Medulla oblongata (tissue), 1 donor: Measurements from ENCODE around the gene TMEM139.

Source experiments
- DNase-seq: peaks from one replicate; pipeline ENCODE4 v3.0.0-alpha.2; 2015; ENCODE audit errors: extremely low spot score

TMEM139 gene

DNA sequence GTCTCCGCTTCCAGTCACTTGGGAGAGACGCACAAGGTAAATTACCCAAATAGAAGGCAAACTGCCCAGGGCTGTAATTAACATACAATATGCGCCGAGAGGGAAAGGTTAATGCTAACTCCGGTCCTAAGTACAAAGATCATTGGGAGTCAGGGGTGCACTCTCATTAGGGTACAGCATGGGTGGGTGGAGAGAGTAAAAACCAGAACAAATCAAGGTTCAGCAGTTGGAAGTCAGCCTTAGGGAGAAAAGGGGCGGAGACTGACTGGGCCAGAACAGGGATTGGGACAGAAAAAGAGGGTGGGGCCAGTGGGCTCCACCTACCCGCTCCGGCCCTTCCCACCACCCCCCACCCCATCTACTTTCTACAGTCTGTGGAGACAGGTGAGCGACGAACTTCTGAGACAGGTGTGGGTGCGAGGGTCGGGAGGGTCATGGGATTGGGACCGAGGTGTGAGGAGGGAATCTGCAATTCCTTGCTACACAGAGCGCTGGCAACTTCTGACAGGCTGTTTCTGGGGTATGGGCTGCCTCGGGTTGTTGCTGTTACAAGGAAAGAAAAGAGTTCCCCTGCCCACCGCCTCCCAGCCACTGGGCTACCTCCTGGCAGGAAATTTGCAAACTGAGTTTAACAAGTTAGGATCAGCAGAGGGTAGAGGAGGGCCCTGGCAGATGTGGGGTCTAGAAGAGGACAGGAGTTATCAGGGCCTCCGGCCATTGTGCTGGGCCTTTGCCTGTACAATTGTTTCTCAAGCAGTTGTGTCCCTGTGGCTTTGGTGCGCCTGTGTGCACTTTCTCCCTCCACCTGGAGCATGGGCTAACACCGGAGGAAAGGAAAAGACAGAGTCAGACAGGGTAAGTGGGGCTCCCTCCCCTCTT is at the start of gene TMEM139:
Gene TMEM139 (plus strand): TSS at position 368 of the 879 bp plus-strand sequence. CDS start 1,000 bp downstream, outside the sequence.
- DNase-seq = peak; percentile 73

DNA sequence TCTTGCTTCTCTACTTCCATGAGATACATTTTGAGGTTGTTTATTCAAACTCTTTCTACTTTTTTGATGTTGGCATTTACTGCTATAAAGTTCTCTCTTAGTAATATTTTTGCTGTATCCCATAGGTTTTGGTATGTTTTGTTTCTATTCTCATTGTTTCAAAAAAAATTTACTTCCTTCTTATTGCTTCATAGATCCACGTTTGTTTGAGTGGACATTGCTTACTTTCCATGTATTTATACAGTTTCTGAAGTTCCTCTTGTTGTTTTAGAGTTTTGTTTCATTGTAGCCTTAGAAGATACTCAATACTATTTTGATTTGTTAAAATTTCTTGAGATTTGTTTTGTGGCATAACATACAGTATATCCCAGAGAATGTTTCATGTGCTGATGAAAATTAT is 49.2 kb upstream of the TMEM139 start:
- no peak for DNase-seq

DNA sequence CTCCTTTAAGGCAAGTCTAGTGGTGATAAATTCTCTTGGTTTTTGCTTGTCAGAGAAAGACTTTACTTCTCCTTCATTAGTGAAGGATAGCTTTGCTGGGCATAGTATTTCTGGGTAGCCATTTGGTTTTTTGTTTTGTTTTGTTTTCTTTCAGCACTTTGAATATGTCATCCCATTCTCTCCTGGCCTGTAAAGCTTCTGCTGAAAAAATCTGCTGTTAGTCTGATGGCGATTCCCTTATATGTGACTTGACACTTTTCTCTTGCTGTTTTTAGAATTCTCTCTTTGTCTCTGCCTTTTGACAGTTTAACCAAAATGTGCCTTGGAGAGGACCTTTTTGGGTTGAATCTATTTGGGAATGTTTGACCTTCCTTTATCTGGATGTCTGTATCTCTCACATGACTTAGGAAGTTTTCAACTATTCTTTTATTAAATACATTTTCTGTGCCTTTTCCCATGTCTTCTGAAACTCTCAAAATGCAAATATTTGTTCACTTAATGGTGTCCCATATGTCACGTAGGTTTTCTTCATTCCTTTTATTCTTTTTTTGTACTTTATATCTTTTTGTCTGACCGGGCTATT is 48.3 kb upstream of the TMEM139 start:
- DNase-seq = no peak

DNA sequence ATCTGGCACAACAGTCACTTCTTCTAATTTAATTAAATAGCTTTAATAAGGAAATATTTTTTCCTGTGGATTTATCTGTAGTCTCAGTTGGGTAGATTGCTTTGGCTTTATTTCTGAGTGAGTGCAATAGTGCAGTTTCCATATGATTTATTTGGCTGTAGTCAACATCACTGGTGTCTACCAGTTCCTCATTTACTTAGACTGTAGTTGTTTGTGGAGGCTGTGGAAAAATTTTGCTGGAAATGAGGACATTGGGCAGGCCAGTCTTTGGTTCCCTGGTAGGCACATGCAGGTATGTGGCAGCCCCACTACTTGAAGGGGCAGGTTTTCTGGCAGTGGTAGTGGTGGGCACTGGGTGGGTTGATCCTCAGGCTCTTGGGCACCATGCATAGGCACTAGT is 47.4 kb upstream of the TMEM139 start:
- DNase-seq = no peak

DNA sequence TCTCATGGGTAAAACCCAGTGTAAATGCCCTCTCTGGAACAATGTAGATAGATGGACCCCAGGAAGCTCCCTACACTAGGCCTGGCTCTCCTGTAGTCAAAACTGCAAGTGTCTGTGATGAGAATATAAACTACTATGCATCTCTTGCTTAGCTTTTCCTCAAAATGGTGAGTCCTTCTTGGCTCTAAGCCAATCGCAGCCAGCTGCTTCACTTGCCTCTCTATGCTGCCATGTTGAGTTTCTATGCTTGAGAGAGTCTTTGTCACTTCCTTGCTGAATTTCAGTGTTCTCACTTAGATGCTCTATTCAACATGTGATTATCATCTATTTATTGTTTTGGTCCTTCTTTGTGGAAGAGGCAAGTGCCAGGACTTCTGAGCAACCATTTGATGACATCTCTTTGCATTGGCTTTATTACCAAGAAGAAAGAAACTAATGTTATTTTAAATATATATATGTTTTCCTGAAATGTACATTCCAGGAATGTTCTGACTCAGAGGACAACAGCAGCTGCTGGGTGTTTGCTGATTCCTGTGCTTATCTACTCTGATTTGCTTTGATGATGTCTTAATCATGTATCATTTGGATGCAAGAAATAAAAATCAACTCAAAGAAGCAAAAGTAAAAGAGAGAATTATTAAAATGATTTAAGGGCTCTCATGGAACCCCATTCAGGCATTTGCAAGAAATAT is 46.3 kb upstream of the TMEM139 start:
- no peak for DNase-seq

DNA sequence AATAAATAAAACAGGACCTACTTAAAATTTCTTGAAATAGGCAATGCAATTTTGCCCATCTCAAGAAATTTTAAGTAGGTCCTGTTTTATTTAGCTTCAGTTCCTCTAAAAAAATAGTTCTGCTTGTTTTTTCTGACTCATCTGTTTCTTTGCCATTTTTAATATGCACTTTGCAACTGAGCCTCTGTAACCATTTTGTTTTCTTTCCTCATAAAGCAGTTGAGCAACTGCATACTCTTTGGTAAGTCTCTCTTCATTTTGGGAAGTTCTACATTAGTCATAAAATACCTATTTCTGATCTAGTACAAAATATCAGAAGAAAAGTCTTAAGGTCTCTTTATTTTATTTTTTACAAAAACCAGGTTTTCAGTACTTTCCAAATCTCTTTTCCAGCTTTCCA is 44.9 kb upstream of the TMEM139 start:
- DNase-seq = no peak

DNA sequence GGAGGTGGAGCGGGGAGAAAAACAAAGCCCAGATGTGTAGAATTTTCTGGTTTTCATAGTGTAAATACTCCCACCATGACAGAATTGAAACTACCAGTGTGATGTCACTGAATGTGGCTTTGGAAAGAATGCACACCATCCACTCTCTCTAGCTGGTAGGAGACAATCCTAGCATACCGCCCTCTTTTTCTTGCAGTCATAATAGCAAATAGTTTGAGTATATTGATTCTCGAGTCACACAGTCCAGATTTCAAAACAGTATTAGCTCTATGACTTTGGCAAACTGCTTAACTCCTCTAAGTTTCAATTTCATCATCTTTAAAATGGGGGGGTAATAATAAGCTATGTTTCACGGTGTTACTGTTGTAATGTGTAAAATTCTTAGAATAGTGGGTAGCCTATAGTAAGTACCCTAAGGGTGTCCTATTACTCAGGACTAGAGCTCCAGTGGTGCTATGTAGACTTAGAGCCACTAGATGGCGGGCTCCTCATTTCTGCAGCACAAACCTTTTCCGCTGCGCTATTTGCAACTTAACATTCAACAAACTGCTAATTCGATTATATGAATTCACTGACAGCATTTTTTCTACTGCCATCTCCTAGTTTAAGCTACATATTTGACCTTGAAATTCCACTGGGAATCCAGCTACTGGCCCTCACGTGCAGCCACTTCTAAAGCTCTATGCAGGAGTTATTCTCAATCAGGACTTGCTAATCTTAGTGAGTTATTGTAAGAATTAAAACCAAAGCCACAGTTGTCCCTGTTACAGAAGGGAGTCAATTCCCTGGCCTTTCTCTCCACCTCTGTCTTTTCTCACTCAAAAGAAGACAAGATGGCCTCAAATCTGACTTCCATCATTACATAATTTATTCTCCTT is 44.2 kb upstream of the TMEM139 start:
- peak; percentile 87 for DNase-seq

DNA sequence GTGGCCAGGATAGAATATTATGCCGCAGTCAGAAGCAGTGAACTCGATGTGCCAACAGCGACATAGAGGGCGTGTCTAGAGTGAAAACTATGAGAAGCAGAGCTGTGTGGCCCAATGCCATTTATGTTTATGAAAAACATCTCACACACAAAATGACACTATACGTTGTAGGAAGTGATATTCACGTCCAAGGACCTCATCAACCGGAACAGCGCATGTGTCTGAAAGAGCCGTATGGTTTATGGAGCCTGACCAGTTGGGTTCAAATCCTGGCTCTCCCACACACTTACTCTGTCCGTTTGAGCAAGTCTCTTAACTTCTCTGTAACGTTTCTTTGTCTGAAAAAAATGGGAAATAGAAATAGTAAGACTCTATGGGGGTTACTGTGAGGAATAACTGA is 42.5 kb upstream of the TMEM139 start:
- no peak for DNase-seq

DNA sequence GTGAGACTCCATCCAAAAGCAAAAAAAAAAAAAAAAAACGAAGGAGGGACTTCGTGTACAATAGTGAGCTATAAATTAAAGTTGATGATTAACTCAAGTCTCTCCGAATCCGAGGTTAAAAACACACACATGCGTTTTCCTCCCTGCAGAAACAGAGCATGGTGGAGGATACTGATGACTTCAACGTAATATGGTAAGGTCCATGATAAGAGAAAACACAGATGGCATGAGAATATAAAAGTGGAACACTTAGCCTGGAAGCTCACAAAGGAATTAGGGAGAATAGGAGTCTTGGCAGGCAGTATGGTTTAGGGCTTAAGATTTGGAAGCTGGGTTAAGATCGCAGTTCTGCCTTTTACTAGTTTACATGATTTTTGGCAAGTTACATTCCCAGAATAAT is 41.6 kb upstream of the TMEM139 start:
- DNase-seq = no peak

DNA sequence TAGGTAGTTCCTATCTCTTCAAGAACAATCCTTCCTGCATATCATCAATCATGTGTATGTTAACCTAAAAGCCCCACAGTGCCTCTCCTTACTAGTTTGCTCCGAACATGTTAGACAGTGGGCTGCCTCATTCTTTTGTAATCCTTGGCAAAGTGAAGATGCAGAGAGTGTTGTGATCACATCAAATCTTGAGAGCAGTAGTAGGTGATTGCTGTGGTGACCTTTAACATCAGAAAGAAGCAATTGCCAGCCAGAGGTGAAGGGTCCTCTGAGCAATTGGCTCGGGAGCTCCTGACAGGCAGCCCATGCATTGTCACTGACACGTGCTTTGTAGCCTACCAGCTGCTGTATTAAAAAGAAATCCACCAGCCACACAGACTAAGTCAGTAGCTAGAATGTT is 41.1 kb upstream of the TMEM139 start:
- no peak for DNase-seq

DNA sequence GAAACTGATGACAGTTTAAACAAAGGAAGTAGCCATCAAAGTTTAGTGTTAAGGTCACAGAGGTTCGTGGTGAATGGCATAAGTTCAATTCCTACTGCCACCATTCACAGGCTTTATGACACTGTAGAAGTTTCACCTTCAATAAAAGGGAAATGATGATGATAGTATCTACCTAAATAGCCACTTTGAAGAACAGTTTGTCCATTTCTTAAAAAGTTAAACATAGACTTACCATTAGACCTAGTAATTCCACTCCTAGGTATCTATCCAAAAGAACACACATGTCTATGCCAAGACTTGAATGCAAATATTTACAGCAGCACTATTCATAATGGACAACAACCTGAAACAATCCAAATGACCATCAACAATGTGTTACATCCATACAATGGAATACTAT is 40.4 kb upstream of the TMEM139 start:
- DNase-seq = no peak

DNA sequence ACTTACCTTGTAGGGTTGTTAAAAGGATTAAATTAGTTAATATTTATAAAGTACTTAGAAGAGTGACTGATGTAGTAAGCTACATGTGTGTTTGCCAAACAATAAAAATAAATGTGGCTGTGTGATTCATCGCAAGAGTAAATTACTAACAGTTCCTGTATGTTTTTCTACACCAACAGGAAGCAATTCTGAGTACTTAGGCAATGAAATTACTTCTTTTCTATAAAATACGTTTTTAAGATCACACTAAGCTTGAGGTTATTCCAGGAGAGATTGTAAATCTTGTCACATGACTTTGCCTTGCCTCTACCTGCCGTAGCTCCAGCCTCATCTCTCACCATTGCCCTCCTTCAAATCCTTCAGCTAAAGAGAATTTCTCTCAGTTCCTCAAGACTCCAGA is 39.6 kb upstream of the TMEM139 start:
- no peak for DNase-seq

DNA sequence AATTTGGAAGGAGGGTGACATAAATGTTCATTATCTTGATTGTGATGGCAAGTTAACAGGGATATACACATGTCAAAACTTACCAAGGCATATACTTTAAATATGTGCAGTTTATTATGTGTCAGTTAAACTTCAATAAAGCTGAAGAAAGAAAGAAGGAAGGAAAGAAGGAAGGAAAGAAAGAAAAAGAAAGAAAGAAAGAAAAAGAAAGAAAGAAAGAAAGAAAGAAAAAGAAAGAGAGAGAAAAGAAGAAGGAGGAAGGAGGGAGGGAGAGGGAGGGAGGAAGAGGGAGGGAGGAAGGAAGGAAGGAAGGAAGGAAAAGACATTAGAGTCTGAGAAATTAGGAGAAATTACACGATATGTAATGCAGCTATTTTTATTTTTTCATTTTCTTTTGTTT is 37.4 kb upstream of the TMEM139 start:
- no peak for DNase-seq

DNA sequence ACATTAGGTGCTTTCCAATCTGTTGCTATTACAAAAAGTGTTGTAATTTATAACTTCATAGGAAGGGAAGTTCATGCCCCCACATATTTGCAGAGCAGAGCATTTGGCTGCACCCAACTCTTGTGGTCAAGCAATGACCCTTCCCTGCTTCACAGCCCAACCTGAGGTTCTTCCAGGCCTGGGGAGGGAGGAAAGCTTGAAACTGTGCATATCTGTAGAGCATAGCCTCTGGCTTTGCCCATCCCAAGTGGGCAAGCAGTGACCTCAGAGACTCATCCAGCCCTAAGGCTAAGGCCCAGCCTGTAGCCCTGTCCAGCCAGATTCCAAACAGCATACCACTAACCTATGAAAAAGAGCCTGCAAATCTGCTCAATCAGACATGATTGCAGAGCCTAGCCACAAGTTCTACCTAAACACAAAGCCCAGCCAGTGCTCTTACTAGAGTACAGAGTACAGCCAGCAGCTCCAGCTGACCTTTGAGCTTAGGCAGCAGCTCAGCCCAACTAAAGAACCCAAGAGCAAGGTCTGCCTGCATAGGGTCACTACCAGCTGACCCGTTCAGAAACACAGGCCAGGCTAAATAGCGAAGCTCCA is 35.9 kb upstream of the TMEM139 start:
- DNase-seq = no peak

DNA sequence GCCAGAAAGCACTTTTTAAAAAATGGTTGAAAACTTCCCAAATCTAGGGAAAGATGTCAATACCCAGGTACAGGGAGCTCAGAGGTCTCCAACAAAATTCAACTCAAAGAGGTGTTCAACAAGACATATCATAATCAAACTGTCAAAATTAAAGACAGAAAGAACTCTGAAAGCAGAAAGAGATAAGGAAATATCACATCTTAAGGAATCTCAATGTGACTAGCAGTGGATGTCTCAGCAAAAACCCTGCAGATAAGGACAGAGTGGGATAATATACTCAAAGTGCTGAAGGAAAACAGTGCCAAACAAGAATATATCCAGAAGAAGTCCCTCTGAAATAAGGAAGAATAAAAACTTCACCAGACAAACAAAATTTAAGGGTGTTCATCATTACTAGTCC is 34.6 kb upstream of the TMEM139 start:
- DNase-seq = no peak

DNA sequence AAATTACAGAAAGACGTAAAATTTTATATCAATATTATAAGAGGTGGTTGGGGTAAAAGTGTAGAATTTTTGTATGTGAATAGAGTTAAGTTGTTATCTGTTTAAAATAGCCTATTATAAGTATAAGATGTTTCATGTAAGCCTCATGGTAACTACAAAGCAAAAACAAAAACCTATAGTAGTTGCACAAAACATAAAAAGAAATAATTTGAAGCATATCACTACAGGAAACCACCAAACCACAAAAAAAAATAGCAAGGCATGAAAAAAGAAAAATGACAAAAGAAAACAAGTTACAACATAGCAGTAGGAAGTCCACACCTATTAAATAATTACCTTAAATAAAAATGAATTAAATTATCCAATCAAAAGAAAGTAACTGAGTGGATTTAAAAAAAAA is 33.9 kb upstream of the TMEM139 start:
- DNase-seq = no peak

DNA sequence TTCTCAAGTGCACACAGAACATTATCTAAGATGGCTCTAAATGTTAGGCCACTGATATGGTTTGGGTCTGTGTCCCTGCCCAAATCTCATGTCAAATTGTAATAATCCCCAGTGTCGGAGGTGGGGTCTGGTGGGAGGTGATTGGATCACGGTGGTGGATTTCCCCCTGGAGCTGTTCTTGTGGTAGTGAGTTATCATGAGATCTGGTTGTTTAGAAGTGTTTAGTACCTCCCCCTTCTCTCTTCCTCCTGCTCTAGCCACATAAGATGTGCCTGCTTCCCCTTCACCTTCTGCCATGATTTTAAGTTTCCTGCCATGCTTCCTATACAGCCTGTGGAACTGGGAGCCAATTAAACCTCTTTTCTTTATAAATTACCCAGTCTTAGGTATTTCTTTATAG is 32.8 kb upstream of the TMEM139 start:
- DNase-seq = no peak

DNA sequence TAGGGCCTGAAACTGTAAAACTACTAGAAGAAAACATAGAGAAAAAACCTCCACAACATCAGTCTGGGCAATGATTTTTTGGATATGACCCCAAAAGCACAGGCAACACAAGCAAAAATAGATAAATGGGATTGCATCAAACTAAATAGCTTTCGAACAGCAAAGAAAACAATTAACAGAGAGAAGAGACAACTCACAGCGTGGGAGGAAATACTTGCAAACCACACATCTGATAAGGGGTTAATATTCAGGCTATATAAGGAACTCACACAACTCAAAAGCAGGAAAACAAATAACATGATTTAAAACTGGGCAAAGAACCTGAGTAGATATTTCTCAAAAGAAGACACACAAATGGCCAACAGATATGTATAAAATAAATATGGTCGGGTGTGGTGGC is 29.2 kb upstream of the TMEM139 start:
- DNase-seq = no peak

DNA sequence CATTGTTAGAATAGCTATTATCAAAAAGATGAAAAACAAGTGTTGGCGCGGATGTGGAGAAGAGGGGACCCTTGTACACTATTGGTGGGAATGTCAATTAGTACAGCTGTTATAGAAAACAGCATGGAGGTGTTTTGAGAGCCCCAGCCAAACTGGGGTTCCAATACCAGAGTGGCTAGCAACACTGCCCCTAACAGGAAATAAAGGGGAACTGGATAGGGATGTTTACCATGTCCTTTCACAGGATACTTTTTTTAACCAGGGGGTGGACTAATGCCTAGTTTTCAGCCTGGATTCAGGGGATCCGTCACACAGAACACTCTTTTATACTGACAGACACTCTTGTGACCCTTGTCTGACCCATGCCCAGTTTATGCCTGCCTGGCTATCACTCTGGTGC is 28.4 kb upstream of the TMEM139 start:
- DNase-seq = no peak

DNA sequence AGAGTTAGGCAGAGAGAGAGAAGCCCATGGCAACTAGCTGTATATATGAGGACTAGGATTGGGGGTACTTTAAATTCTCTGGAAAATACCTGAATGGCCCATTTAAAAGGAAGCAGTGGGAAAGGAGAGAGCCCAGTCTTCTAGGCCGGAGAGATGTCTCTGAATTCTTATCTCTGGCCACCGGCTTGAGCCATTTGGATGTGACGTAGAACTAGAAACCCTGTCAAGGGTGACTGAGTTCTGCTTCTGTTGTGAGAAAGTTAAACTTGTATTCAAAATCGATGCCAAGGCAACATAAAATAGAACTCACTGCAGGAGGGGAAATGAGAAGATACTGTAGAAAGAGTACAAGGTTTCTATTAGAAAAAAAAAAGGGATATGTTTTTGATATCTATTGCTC is 27.8 kb upstream of the TMEM139 start:
- no peak for DNase-seq

DNA sequence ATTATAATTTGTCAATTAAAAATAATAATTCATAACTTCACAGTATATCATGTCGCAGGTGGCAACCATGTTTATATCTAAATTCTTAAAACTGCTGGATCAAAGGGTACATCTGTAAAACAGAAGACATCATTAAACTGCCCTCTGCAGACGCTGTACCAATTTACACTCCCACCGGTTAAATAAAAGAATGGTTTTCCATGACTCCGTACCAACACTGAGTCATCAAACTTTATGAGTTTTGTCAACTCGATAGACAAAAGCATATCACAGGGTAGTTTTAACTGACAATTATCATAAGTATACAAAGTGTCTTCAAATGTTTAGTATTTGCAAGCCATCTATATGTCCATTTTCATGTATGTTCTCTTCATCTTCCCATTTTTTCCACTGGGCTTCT is 27.3 kb upstream of the TMEM139 start:
- no peak for DNase-seq

DNA sequence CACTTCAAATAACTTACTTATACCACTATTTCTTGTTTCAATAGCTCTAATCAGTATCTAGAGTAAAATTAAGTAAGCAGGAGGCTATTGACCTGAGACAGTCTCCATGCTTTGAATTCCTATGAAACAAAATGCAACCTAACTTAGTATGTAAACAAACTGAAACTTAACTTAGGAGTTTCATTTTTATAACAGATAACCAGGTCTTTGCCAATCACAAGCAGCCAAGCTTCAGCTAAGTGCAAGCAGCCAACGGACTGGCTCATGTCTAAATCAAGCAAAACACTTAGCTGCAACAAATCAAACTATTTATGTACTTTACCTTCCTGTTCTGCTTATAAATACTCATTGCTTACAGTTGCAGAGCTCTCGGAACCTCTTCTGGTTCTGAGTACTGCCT is 25.9 kb upstream of the TMEM139 start:
- DNase-seq = no peak
